HG02678 (cell line): ENCODE data around the gene ATP4A.

ENCODE experiments used
- ATAC-seq: cut with Tn5 transposase; IDR thresholded peaks from one replicate; pipeline ENCODE4 v1.9.1; 2021; ENCODE audit warnings: mild to moderate bottlenecking, moderate library complexity; ENCODE audit not compliant: unreplicated experiment

Gene ATP4A

GRCh38 chr19:35566738-35567137 is 3.3 kb upstream of the ATP4A start:
- no peak for ATAC-seq

DNA sequence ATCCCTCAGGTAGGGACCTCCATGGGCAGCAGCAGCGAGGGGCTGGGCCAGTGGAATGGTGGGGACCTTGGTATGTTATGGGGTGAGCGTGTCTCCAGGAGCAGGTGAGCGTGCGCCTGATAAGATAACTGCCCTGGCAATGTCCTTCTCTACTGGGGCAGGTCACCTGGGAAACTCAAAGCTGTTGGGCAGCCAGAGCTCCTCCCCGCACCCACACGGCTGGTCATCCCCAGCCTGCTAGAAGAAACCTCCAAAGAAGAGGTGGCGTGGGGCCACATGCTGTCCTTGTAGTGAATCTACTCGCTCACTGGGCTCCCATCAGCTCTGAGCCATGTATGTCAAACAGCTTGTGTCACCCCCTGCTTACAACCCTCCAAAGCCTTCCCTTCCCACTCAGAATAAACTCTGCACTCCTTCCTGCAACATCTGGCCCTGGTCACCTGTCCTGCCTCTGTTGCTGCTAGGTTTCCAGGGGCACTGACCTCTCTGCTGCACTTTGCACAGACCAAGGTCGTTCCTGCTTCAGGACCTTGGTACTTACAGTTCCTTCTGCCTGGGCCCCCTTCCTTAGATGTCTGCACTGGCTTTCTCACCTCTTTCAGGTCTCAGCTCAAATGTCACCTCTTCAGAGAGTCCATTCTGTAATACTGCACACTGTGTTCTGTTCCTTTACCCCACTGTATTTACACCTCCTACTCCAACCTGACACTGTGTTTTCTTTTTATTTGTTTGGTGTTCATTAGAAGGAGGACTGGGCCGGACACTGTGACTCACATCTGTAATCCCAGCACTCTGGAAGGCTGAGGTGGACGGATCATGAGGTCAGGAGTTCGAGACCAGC is 1.8 kb upstream of the ATP4A start:
- ATAC-seq, result no peak

DNA sequence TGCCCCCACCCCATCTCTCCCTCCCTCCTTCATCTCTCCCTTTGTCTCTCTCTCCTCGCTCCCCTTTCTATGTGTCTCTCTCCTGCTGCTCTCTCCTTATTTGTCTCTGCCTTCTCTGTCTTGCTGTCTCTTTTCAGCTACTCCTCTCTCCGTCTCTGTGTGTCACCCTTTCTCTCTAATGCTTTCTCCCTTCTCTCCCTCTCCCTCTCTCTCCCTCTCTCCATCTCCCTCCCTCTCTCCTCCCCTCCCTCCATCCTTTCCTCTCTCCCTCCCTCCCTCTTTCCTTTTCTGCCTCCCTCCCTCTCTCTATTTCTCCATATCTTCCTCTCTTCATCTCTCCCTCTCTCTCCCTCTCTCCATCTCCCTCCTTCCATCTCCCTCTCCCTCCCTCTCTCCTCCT is 682 bp downstream of the ATP4A start:
- ATAC-seq, result no peak

DNA sequence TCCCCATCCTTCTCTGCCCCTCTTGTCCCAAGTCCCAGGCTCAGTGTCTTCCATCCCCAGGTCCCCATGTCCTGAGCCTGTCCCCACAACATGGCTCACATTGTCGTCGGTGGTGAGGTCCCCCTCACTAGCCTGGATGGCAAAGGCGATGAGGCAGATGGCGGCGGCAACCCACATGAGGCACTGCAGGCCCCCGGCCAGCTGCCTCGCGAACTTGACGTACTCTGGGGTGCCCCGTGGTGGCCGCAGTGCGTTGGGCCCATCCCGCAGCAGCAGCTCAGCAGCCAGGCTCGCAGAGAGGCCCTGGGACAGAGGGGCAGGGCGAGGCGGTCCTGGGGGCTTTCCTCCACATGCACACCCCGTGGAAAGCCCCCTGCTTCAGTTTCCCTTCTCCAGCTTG is 1.1 kb downstream of the ATP4A start:
- ATAC-seq, result no peak

- no peak for ATAC-seq
These were observed 2.0 kb downstream of the ATP4A start for GRCh38 chr19:35561436-35561835.

- ATAC-seq, result no peak
These were observed 2.8 kb downstream of the ATP4A start for GRCh38 chr19:35560677-35561076.

DNA sequence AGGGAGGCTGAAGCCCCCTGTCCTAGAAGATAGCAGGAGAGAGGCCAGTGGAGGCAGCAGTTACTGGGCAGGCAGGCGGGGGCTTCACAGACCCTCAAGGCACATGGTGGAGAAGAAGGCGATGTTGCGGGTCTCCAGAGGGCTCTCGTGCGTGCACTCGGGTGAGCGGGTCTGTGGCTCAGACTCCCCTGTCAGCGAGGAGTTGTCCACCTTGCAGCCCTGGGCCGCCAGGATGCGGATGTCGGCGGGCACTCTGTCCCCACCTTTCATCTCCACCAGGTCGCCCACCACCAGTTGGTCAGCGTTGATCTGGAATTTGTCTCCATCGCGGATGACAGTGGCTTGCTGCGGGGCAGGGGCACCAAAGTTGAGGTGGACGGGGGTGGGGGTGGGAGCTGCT is 3.2 kb downstream of the ATP4A start:
- no peak for ATAC-seq

DNA sequence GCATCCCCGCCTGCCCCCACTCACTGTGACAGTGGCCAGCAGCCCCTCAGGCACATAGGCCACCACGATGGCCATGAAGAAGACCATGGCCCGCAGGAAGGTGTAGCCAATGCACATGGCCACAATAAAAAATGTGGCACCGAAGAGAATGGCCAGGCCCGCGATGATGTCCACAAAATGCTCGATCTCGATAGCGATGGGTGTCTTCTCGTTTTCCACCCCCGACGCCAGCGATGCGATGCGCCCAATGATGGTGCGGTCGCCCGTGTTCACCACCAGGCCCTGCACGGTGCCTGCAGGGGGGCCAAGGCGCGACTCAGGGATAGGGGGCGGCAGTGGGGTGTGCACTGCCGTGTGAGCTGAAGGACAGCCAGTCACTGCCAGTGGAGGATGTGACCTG is 3.7 kb downstream of the ATP4A start:
- ATAC-seq, result no peak

DNA sequence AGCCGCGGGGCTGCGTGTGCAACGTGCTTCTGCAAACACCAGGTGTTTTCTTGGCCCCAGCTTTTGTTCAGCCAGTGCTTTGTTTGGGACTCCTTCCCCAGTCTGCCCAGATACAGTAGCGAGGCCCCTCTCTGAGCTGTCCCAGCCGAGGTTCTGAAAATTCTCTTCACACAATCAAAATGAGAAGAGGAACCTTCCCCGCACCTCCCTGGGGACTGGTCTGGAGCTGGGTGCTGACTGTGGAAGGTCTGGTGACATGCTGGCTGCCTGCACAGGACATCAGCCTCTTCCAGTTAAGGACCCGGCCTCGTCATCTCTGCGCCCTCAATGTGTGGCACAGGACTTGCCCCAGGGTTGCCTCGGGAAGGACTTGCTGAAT is 4.2 kb downstream of the ATP4A start:
- ATAC-seq, result no peak

DNA sequence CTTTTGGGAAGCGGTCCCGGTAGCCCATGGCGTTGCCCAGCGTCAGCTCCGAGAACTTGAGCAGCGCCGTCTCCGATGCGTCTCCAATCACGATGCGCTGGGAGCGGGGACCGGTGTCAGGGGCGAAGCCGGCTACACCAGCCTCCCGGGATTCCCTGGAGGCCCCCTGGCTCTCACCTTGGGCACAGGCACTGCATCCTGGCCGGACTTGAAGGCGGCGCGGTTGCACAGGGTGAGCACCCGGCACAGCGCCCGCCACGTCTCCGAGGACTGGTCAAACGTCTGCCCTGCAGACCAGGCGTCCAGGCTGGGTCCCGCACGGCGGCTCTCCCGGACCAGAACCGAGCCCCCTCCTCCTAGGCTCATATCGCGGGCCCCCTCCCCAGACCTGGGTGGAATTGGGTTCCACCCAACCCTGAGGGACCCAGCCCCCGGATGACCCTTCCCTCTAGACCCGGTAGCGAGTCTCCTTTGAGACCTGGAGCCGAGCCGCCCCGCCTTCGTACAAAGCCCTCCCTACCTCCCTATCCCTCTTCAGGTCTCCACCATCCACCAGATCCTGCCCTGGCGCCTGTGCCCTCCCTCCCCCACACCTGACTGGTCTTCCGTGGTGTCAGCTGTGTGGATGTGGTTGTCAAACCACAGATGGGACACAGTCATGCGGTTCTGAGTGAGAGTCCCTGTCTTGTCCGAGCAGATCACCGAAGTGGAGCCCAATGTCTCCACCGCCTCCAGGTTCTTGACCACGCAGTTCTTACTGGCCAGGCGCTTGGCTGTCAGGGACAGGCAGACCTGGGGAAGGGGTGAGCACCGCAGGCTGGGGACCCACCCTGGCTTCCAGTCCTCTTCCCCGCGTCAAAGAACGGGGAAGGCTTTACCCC is 4.8 kb downstream of the ATP4A start:
- no peak for ATAC-seq

DNA sequence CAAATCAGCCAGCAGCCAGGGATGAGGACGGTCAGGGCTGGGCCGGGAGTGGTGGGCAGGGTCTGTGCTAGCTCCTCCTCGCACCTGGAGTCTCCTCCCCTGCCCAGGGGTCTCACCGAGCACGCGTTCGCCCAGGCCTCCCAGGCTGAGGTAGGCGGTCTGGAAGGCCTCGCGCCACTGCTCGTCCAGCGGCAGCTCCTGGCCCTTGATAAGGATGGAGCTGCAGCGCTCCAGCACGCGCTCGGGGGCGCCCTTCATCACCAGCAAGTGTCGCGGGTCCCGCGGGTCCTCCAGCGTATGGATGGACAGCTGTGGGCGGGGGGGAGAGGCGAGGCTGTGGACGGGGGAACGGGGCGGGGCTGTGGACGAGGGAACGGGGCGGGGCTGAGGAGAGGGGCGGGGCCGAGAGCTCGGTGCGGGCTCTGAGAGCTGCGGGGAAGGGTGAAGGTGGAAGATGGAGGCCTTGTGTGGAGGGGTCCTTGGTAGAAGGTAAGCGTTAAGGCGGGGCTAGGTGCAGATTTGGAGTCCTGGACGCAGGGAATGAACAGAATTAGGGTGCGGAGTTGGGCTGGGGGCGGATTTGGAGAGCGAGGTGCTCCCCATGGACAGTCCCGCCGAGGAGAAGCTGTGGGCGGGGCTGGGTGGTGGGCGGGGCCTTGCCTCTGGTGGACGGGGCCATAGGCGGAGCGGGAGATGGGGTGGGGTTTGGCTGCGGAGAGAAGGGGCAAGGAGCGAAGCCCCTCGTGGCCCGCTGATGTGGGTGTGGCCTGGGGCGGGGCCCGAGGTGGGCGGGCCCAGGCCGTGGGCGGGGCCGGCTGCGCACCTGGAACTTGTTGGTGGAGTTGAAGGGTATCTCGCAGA is 5.7 kb downstream of the ATP4A start:
- no peak for ATAC-seq

DNA sequence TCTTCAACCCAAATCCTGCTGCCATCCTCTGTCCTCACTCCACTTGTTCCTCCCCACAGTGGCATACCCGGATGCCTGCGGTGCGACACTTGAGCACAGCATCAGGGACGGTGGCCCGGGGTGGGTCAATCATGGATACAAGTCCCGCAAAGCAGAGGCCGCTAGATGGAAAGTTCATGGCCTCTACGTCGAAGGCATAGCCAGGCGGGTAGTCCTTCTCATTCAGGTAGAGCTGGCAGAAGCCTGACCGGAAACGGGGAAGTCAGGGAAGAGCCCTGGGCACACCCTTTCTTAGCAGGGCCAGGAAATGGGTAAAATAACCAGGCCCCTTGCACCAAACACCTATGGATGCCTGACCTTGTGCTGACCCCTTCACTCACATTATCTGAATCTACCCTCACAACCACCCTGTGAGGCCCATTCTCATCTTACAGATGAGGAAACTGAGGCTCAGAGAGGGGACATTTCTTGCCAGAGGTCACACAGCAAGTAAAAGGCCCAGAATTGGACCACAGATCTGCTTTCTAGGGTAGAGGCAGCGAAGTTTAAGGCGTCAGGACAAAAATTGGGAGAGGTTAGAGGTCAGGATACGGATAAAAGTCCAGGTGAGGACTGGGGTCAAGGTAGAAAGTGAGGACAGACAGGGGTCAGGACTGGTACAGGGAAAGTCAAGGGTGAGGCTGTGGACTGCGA is 6.5 kb downstream of the ATP4A start:
- ATAC-seq, result no peak

DNA sequence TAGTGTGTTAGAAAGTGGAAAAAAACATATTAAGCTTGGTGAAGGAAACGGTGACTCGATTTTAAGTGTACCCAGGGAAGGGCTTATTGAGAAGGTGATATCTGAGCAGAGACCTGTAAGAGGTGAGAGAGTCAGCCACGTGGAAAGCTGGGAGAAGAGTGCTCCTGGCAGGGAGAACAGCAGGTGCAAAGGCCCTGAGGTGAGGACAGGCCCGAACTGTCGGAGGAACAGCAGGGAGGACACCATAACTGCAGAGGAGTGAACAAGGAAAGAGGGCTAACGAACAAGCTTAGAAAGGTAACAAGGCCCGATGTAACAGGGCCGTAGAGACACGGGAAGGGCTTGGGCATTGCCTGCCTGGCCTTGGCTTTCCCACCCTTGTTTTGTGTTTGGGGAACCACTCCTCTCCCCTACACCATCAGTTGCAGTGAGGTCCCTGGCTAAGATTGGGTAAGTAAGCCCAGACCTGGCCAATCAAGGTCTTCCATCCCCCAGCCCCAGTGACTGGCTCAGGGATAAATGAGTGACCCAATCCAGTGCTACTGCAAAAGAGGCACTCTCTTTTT is 7.3 kb downstream of the ATP4A start:
- ATAC-seq, result no peak

DNA sequence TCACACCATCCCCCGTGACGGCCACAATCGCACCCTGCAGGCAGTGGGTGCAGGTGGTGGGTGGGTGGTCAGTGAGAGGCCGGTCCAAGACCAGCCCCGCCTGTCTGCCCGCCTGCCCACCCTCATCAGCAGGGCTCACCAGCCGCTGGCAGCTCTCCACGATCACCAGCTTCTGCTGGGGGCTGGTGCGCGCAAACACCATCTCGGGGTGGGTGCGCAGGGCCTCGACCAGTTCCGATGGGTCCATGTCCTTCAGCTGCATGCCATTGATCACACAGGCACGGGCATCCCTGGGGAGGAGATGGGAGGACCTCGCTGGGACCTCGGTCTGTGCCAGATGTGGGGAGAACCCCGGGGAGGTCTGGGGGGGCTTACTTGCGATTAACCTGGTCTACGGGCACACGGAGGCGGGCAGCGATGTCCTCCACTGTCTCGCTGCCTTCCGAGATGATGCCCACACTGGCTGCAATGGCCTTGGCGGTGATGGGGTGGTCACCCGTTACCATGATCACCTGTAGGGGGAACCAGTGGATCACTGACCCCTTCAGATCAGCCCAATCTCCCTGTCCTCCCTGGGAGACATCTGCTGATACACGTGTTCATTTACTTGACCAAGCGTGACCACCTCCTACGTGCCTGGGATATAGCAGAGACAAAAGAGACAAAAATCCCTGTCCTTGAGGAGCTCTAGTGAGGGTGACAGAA is 8.0 kb downstream of the ATP4A start:
- ATAC-seq, result no peak

DNA sequence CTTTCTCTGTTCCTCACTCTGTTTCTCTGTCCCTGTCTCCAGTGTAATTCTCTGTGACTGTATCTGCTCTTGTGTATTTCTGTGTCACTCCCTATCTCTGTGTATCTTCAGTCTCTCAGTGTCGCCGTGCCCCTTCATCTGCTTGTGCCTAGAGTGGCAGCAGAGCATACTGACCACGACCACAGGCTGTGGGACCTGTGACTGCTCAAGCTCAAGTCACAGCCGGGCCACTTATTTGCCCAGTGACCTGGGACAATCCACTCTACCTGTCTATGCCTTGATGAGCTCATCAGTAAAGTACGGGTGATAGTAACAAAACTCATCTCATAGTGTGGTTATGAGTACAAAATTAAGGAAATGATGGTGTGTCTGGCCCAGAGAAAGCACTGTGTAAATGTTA is 9.4 kb downstream of the ATP4A start:
- no peak for ATAC-seq

GRCh38 chr19:35553385-35554000 is 10.0 kb downstream of the ATP4A start:
- no peak for ATAC-seq

DNA sequence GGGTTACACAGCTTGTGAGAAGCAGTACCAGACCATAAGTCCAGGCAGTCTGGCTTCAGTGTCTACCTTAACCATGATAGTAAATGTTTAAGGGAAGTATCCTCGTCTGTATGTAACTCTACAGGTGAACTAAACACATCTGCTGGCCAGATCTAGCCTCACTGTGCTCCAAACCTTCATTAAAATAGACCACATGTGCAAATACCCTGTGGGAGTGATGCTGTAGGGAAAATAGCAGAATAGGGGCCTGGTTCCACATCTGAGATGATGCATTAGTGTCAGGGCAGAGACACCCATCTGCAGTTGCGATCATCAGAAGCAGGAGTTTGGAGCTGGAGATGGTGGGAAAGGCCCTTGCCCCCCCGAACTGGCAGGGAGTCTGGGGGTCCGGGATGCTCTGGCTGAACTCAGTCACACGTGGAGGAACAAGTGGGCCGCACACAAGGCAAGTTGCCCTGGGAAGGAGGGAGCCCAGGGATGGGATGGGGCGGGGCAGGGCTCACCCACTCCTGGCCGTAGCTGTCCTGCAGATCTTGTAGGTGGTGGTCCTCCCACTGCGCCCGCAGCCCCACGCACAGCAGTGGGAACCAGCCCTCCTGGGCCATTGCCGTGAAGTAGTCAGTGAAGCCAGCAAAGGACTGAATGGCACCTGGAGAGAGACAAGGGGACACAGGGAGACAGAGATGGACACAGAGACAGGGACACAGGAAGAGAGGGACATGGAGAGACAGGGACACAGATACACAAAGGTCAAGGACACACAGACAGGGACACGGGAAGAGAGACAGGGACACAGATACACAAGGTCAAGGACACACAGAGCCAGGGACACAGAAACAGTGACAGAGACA is 10.7 kb downstream of the ATP4A start:
- no peak for ATAC-seq

DNA sequence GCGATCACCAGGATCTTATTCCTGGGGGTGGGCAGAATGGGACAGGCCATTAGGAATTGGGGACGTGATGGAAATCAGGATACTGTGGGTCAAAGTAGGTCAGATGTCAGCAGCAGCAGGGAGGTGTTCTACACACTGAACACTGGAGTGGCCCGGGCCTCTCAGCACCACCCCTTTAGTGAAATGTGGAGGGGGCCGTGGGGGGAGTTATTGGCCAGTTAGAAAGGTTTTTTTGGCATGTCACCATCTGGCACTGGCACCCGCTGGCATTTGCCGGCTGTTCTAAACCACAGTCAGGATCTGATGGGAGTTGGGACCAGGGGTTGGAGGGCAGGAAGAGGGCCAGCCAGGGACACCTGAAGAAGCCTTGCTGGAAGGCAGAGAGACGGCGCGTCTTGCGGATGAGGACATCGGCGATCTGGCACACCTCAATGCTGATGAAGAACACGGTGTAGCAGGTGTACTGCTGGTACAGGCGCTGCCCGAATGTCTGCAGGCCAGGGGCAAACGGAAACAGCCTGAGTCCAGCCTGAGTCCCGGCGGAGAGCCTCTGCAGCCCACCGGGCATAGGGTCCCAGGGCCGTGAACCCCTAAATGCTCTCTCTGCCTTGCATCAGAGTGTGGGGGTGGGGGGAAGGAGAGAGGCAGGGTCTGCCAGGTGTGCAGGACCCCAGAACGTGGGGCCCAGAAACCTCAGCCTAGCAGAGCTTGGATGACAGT is 12.2 kb downstream of the ATP4A start:
- no peak for ATAC-seq
